RWPE2 (cell line): ENCODE data around the gene CCDC7.
"Not testable (repeated sequence)": the region's sequence is repeated elsewhere in the genome, so short reads cannot be mapped to it uniquely, and the experiment has no call there.

ENCODE experiments used
- ATAC-seq: fragments of 200-7000 bp; cut with Tn5 transposase; 3 replicates; pipeline ENCODE4 v1.9.1; 2021; ENCODE audit warnings: low read depth
- DNase-seq: peaks from one replicate; pipeline ENCODE4 v3.0.0-alpha.2; 2020; ENCODE audit warnings: low spot score
- H3K27ac ChIP-seq: fragments of 450-650 bp; 2 replicates; pipeline ENCODE4 v1.5.1; 2017; ENCODE audit warnings: mild to moderate bottlenecking; ENCODE audit not compliant: poor library complexity, severe bottlenecking
- H3K27me3 ChIP-seq: fragments of 250-450 bp; sonication (Bioruptor Pico); 2 replicates; pipeline ENCODE4 v1.5.1; 2021; ENCODE audit warnings: mild to moderate bottlenecking, moderate library complexity; ENCODE audit not compliant: insufficient read depth, poor library complexity, severe bottlenecking
- H3K36me3 ChIP-seq: fragments of 250-450 bp; sonication (Bioruptor Pico); 2 replicates; pipeline ENCODE4 v1.5.1; 2020; ENCODE audit warnings: low read depth, mild to moderate bottlenecking, moderate library complexity
- H3K4me1 ChIP-seq: fragments of 250-450 bp; sonication (Bioruptor Pico); 2 replicates; pipeline ENCODE4 v1.5.1; 2021; ENCODE audit warnings: mild to moderate bottlenecking, moderate library complexity; ENCODE audit not compliant: insufficient read depth, poor library complexity, severe bottlenecking
- H3K4me3 ChIP-seq: fragments of 250-450 bp; sonication (Bioruptor Pico); 2 replicates; pipeline ENCODE4 v1.5.1; 2021; ENCODE audit warnings: mild to moderate bottlenecking, moderate library complexity; ENCODE audit not compliant: severe bottlenecking
- H3K9me3 ChIP-seq: fragments of 250-450 bp; sonication (Bioruptor Pico); 2 replicates; pipeline ENCODE4 v1.5.1; 2021; ENCODE audit warnings: mild to moderate bottlenecking, moderate library complexity; ENCODE audit not compliant: severe bottlenecking
- CTCF ChIP-seq: fragments of 450-650 bp; IDR thresholded peaks from one replicate; pipeline ENCODE4 v1.5.1; 2017; ENCODE audit warnings: mild to moderate bottlenecking, moderate library complexity; ENCODE audit not compliant: poor library complexity, severe bottlenecking

CCDC7 gene

GRCh38 chr10:32751582-32751981, 305.6 kb downstream of the CCDC7 start:
- Histone ChIP-seq H3K9me3 (no peaks in the 10 kb centered on the region), H3K27ac (no peak overlapping the region), H3K27me3 (no peaks in the 10 kb centered on the region), H3K4me3 (no peak overlapping the region), H3K36me3 (no peaks in the 10 kb centered on the region), H3K4me1 (no peaks in the 10 kb centered on the region)
- no peak for DNase-seq
- no peak for ATAC-seq
- TF ChIP-seq CTCF: no peak

GRCh38 chr10:32754900-32755299, 309.0 kb downstream of the CCDC7 start:
- not testable (repeated sequence) for H3K4me3 ChIP-seq, DNase-seq, H3K36me3 ChIP-seq, H3K27me3 ChIP-seq, H3K9me3 ChIP-seq, ATAC-seq, H3K27ac ChIP-seq, H3K4me1 ChIP-seq

GRCh38 chr10:32771217-32771616, 325.3 kb downstream of the CCDC7 start:
- no peak for DNase-seq
- TF ChIP-seq CTCF: no peak

GRCh38 chr10:32773105-32773504, 327.2 kb downstream of the CCDC7 start:
- H3K36me3 ChIP-seq: no peaks in the 10 kb centered on the region
- DNase-seq (no peak), ATAC-seq (no peak)
- no peaks in the 10 kb centered on the region for H3K27me3 ChIP-seq
- no peaks in the 10 kb centered on the region for H3K4me1 ChIP-seq
- H3K4me3 ChIP-seq: no peak overlapping the region
- no peak for TF ChIP-seq CTCF
- H3K27ac ChIP-seq: no peak overlapping the region
- peaks cover 2% of the 10 kb centered on the region for H3K9me3 ChIP-seq

More at GRCh38 chr10:32771217-32771616, 325.3 kb downstream of the CCDC7 start:
- no peak overlapping the region for H3K27ac ChIP-seq
- no peak overlapping the region for H3K4me3 ChIP-seq
- peaks cover 2% of the 10 kb centered on the region for H3K9me3 ChIP-seq
- H3K4me1 ChIP-seq: no peaks in the 10 kb centered on the region
- H3K27me3 ChIP-seq: no peaks in the 10 kb centered on the region
- no peaks in the 10 kb centered on the region for H3K36me3 ChIP-seq
- no peak for ATAC-seq

- TF ChIP-seq CTCF: no peak
- Histone ChIP-seq H3K4me1 (no peaks in the 10 kb centered on the region), H3K9me3 (no peaks in the 10 kb centered on the region), H3K27me3 (no peaks in the 10 kb centered on the region), H3K27ac (no peak overlapping the region), H3K4me3 (no peak overlapping the region), H3K36me3 (no peaks in the 10 kb centered on the region)
- DNase-seq: no peak
- ATAC-seq: no peak
Observed at GRCh38 chr10:32786968-32787367, 341.0 kb downstream of the CCDC7 start.
